ENCODE measurements around the gene OR5B12.
"Not testable (repeated sequence)": the region's sequence is repeated elsewhere in the genome, so short reads cannot be mapped to it uniquely, and the experiment has no call there.

OR5B12 gene

DNA sequence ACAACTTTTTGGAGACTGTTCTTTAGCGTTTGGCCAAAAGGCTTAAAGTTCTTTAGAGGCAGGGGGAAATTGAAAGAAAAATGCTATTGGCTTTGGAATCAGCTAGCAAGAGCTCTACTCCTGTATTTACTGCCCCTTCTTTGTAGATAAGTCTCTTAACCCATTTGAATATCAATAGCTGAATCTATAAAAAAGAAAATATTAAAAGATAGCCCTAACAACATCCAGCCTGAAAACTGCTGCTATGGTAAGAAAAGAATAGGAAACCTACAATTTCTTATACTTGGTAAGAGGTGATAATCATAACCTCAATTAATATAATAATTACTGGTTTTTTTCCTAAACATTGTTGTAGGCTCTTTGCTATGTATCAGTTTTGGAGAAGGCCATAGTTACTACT lies at the start of gene OR5B12:
OR5B12 (minus strand) TSS at position 101 of the 400 bp plus-strand sequence. CDS start 2,085 bp downstream, outside the sequence.
- DNase-seq = no peak

GRCh38 chr11:58490827-58491226 lies 48.8 kb upstream of the OR5B12 start:
- DNase-seq = no peak

GRCh38 chr11:58487170-58487569 lies 45.1 kb upstream of the OR5B12 start:
- no peak for DNase-seq

DNA sequence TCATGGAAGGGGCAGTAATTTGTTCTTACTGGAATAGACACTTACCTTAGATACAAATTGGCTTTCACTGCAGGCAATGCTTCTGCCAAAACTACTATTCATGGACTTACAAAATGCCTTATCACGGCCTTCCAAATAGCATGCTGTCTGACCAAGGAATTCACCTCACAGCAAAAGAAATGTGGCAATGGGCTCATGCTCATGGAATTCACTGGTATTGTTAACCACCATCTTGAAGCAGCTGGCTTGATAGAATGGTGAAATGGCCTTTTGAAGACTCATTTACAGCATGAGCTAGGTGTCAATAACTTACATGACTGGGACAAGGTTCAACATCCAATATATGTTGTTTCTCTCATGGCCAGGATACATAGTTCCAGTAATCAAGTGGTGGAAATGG lies 43.9 kb upstream of the OR5B12 start:
- no peak for DNase-seq

DNA sequence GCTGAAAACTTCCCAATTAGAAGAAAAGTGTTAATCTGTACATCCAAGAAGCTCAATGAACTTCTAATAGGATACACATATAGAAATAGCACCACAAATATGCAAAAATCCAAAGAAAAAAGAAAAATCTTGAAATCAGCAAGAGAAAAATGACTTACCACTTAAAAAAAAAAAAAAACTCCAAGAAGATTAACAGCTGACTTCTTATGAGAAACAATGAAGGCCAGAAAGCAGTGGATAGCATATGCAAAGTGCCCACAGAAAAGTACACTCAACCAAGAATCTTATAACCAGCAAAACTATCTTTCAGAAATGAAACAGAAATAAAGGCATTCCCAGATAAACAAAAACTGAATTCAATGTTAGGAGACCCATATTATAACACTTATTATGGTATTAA lies 29.9 kb upstream of the OR5B12 start:
- no peak for DNase-seq

GRCh38 chr11:58466293-58466692 lies 24.3 kb upstream of the OR5B12 start:
- DNase-seq = no peak

DNA sequence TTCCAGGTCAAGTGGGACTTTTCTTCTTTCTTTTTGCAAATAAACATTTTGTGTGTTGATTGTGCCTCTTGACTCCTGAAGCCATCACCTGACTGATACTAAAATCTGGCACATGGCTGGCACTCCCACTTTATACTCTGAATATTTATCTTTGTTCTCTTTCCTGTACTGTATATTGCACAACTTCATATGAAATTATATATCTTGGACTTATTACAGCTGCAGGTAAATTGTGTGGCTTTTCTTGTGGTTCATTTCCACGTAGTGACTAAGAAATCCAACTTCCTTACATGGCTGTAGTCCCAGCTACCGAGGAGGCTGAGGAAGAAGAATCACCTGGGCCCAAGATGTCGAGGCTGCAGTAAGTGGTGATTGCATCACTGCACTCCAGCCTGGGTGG lies 23.7 kb upstream of the OR5B12 start:
- no peak for DNase-seq

- no peak for DNase-seq
Measured at GRCh38 chr11:58451585-58451984, 9.5 kb upstream of the OR5B12 start.

DNA sequence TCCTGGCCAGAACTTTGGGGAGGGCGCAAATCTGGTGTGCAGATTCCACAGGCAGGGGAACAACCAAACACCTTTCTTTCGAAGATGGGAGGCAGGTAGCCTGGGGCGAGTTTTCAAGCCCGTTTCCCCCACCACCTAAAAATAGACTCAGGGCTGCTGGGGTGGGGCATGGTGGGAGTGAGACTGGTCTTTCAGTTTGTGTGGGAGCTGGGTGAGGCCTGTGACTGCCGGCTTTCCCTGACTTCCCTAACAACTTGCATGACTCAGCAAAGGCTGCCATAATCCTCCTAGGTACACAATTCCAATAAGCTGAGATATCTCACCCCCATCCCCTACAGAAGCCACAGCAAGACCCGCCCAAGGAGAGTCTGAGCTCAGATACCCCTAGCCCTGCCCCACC lies 4.3 kb upstream of the OR5B12 start:
- no peak for DNase-seq

DNA sequence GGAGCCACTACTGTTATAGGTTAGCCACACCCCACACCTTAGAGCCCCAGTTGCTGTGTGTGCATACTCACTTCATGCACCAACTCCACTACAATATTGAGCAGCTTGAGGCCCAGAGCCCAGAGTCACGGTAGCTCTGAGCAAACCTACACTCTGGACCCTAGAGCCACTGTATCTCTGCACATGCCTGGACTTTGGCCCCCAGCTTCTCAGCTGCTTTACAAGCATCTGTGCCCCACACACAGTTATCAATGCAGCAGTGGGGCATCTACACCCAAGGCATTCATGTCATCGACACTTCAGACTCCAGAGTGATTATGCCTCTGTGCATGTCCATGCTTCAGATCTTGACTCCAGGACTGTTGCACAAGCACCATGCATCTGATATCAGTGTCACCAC lies 2.3 kb upstream of the OR5B12 start:
- no peak for DNase-seq

DNA sequence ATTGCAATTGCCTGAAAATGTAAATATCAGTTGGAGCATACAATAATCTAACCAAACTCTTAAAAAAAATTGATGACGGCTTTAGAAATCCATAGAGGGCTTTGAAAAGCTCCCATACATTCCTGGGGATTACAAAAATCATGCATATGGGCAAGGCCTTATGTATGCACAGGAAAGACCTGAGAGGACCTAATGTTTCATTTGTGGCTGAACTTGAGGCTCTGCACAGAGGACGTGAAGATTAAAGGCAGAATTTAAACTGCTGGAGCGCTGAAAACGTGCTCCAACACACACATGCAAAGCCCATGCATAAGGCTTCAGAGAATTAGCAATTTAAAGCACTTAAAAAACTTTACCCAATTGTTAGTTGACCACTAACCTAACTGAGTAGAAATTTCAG lies 3.5 kb downstream of the OR5B12 start:
- DNase-seq = no peak

DNA sequence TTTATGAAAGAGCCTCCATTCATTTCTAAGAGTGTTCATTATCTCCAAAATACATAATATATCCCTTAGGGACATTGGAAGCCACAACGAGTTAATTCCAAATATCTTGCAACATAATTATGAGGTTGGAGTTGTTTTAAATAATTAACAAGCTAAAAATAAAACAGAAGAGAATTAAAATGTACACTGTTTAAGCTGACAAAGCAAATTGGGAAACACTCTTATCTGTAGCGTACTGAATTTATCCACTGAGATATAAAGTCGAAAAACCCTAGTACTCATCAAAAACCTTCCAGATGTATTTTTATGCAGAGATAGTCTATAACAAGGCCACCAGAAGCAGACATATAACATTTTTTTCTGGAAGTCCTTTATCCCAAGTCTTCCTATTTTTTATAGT lies 7.8 kb downstream of the OR5B12 start:
- DNase-seq = no peak

DNA sequence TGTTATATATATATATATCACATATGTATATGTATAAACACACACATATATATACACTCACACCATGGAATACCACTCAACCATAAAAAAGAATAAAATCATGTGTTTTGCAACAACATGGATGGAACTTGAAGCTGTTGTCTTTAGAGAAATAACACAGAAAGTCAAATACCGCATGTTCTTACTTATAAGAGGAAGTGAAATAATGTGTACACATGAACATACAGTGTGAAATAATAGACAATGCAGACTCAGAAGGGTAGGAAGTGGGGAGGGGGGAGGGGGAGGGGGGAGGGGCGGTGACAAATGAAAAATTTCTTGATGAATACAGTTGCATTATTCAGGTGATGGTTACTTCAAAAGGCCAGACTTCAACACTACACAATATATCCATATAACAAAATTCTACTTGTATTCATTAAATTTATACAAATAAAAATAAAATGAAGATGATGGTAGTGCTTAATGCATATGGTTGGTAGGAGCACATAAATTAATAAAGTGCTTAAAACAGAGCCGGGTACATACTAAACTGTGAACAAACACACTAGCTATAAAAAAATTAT lies 8.3 kb downstream of the OR5B12 start:
- no peak for DNase-seq

- DNase-seq = no peak
Measured at GRCh38 chr11:58429273-58429672, 12.8 kb downstream of the OR5B12 start.

GRCh38 chr11:58428021-58428420 lies 14.0 kb downstream of the OR5B12 start, which contains the start of gene OR5B2:
Gene OR5B2, minus strand, starts transcription at chr11:58428121. Its CDS starts 4,860 bp downstream, at chr11:58423261.
- no peak for DNase-seq

GRCh38 chr11:58406774-58407173 lies 35.3 kb downstream of the OR5B12 start, which contains the start of gene OR5B3:
Gene OR5B3, minus strand, starts transcription at chr11:58406874. Its CDS starts 3,465 bp downstream, at chr11:58403409.
- DNase-seq = no peak

GRCh38 chr11:58399622-58400021 lies 42.4 kb downstream of the OR5B12 start:
- not testable (repeated sequence) for DNase-seq

DNA sequence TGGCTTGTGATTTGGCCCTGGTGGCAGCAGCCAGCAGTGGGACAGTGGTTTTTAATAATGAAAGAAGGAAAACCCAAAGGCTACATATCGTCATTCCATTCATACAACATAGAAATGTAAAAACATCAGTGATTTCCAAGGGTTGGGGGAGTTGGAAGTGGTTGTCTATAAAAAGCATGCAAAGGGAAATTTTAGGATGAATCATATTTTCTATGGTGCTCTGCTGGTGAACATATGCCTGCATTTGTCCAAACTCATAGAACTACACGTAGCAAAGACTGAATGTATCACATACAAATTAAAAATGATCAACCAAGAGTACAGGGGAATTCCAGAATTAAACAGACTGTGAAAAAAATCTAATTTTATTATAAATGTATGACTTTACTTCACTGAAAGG lies 46.5 kb downstream of the OR5B12 start:
- no peak for DNase-seq

GRCh38 chr11:58394195-58394594 lies 47.8 kb downstream of the OR5B12 start:
- no peak for DNase-seq

DNA sequence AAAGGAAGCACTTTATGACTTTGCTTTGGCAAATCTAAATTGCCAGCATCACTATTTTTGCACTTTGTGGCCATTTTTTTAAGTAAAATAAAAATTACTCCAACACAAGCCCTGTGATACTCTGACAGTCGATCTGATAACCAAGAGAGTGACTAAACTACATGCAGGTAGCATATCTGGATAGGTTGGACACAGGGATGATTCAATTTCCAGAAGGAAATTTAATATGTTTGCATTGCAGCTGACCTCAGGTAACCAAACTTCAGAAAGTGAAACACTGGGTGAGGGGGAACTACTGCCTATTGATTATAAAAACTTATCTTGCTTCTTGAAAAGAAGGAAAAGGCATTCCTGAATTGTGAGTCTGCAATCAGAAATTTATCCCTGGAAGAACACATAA lies 49.3 kb downstream of the OR5B12 start:
- no peak for DNase-seq

GRCh38 chr11:58391879-58392278 lies 50.2 kb downstream of the OR5B12 start:
- DNase-seq = no peak

GRCh38 chr11:58390551-58391063 lies 51.4 kb downstream of the OR5B12 start:
- no peak for DNase-seq
